Keratinocyte (primary cell): Measurements from ENCODE around the gene CCNJ. TPM values are rescaled to one million over a fixed set of nuclear protein-coding genes. Genes with fewer than 3 reads are reported as not detected.

ENCODE experiments used
- DNase-seq: peaks from one replicate; pipeline ENCODE4 v3.0.0-alpha.2; 2011; ENCODE audit warnings: low read depth, missing footprints, low spot score
- FAIRE-seq: peaks from 2 replicates; lab custom pipeline; 2011; peaks lifted over from hg19 to GRCh38; lab: Jason Lieb, UNC
- H2AFZ ChIP-seq: 2 replicates; pipeline ENCODE4 v1.6.0; 2012; ENCODE audit warnings: low read length, control low read depth, inconsistent platforms; ENCODE audit not compliant: control insufficient read depth
- H3K27ac ChIP-seq: 2 replicates; pipeline ENCODE4 v1.5.1; 2011; ENCODE audit warnings: low read length; ENCODE audit not compliant: control insufficient read depth, insufficient read depth
- H3K27me3 ChIP-seq: 3 replicates; pipeline ENCODE4 v1.6.0; 2011; ENCODE audit warnings: low read length; ENCODE audit not compliant: control insufficient read depth, insufficient read depth; ENCODE audit errors: extremely low read depth
- H3K36me3 ChIP-seq, 2 experiments: 2 replicates in 1 of 2; 3 replicates in 1 of 2; pipeline ENCODE4 v1.5.1; 2011; ENCODE audit warnings: low read length in 2 of 2, mild to moderate bottlenecking in 1 of 2; ENCODE audit not compliant: control insufficient read depth in 2 of 2, insufficient read depth in 2 of 2; ENCODE audit errors: extremely low read depth in 1 of 2
- H3K4me1 ChIP-seq: 3 replicates; pipeline ENCODE4 v1.5.1; 2011; ENCODE audit warnings: low read length; ENCODE audit not compliant: control insufficient read depth, insufficient read depth; ENCODE audit errors: extremely low read depth
- H3K4me2 ChIP-seq: 3 replicates; pipeline ENCODE4 v1.6.0; 2011; ENCODE audit warnings: low read depth, low read length; ENCODE audit not compliant: control insufficient read depth, insufficient read depth; ENCODE audit errors: extremely low read depth
- H3K4me3 ChIP-seq, 3 experiments: fragments of 200-600 bp in 1 of 3; sonication (generic) in 1 of 3; 2 replicates in 2 of 3; 3 replicates in 1 of 3; pipeline ENCODE4 v1.5.1; 2011 to 2016; ENCODE audit warnings: low read length in 3 of 3, mild to moderate bottlenecking in 3 of 3, control low read depth in 2 of 3, inconsistent platforms in 1 of 3, low read depth in 1 of 3, mixed read lengths in 1 of 3, mixed run types in 1 of 3, moderate library complexity in 1 of 3; ENCODE audit not compliant: control insufficient read depth in 2 of 3, insufficient read depth in 2 of 3; ENCODE audit errors: extremely low read depth in 1 of 3
- H3K79me2 ChIP-seq: 2 replicates; pipeline ENCODE4 v1.6.0; 2012; ENCODE audit warnings: low read length; ENCODE audit not compliant: control insufficient read depth, insufficient read depth
- H3K9ac ChIP-seq: 3 replicates; pipeline ENCODE4 v1.6.0; 2011; ENCODE audit warnings: low read length; ENCODE audit not compliant: control insufficient read depth, insufficient read depth; ENCODE audit errors: extremely low read depth
- H3K9me1 ChIP-seq: 3 replicates; pipeline ENCODE4 v1.6.0; 2011; ENCODE audit warnings: low read length; ENCODE audit not compliant: control insufficient read depth, insufficient read depth; ENCODE audit errors: extremely low read depth
- H3K9me3 ChIP-seq: 2 replicates; pipeline ENCODE4 v1.5.1; 2012; ENCODE audit warnings: low read depth, low read length; ENCODE audit not compliant: control insufficient read depth
- H4K20me1 ChIP-seq: 3 replicates; pipeline ENCODE4 v1.6.0; 2011; ENCODE audit warnings: low read length; ENCODE audit not compliant: control insufficient read depth, insufficient read depth; ENCODE audit errors: extremely low read depth
- CTCF ChIP-seq, 3 experiments: IDR thresholded peaks in 1 of 3; conservative IDR thresholded peaks in 1 of 3; optimal IDR thresholded peaks in 1 of 3; 2 replicates in 2 of 3; 3 replicates in 1 of 3; pipeline versions ENCODE3 to v1.5.1; 2011; ENCODE audit warnings: low read length in 3 of 3, mild to moderate bottlenecking in 3 of 3, moderate library complexity in 2 of 3, control low read depth in 1 of 3, inconsistent platforms in 1 of 3; ENCODE audit not compliant: insufficient read depth in 2 of 3; ENCODE audit errors: extremely low read depth in 1 of 3
- EZH2 ChIP-seq: IDR thresholded peaks from one replicate; pipeline ENCODE4 v1.6.1; 2012; ENCODE audit warnings: inconsistent platforms, mild to moderate bottlenecking, low read length, moderate library complexity
- dilution Hi-C: fragments of 300-500 bp; cut with MboI; formaldehyde crosslinking; loops from one replicate; pipeline ENCODE4 v1.7.0; 2020; ENCODE audit warnings: low sequenced_read_pairs; ENCODE audit not compliant: extremely low pct_ligation_motif_present
- polyA plus RNA-seq, 5 experiments: library from polyadenylated mRNA; depleted of rRNA in 3 of 5; stranded (reverse) in 3 of 5; stranded (forward) in 1 of 5; unstranded in 1 of 5; fragments of >200 nt; gene quantifications; 1 replicate in 1 of 5; 2 replicates in 3 of 5; 3 replicates in 1 of 5; pipeline versions ENCODE4 v1.2.1 to v1.2.3, GENCODE V29; 2011 to 2012; ENCODE audit warnings: missing spikeins in 2 of 5, low read depth in 1 of 5, low replicate concordance in 1 of 5

Gene CCNJ
- polyA plus RNA-seq, 1 donor (not counting 4 experiments of a cell fraction or from before 2014, with no cell fraction given): 7.8 TPM

- H3K9me3 ChIP-seq: no peaks in the 10 kb centered on the region
- no peak overlapping the region for H3K4me2 ChIP-seq
- H3K9me1 ChIP-seq: no peaks in the 10 kb centered on the region
- no peaks in the 10 kb centered on the region for H4K20me1 ChIP-seq
- H3K4me3 ChIP-seq: no peak overlapping the region
- H3K79me2 ChIP-seq: no peaks in the 10 kb centered on the region
- DNase-seq (no peak), FAIRE-seq (no peak)
- dilution Hi-C loops: no loop called here
- H3K36me3 ChIP-seq: no peaks in the 10 kb centered on the region
- TF ChIP-seq CTCF (optimal IDR thresholded peaks at IDR 0.05 in 1 of 3, IDR thresholded peaks at IDR 0.05 in 1 of 3, conservative IDR thresholded peaks at IDR 0.05 in 1 of 3; ENCODE audit: extremely low read depth in 1 of 3, insufficient read depth in 2 of 3, low read length in 3 of 3) (no peak), EZH2 (no peak)
- H2AFZ ChIP-seq: no peak overlapping the region
- no peak overlapping the region for H3K9ac ChIP-seq
- H3K27ac ChIP-seq: no peak overlapping the region
- no peaks in the 10 kb centered on the region for H3K4me1 ChIP-seq
- H3K27me3 ChIP-seq: no peaks in the 10 kb centered on the region
These were observed 45.1 kb upstream of the CCNJ start for GRCh38 chr10:95998255-95998784.

GRCh38 chr10:96013956-96014355 lies 29.4 kb upstream of the CCNJ start:
- H3K4me1 ChIP-seq: no peaks in the 10 kb centered on the region
- H4K20me1 ChIP-seq: no peaks in the 10 kb centered on the region
- FAIRE-seq (no peak), DNase-seq (no peak)
- no peak overlapping the region for H3K4me3 ChIP-seq
- dilution Hi-C loops: no loop called here
- H3K27ac ChIP-seq: no peak overlapping the region
- no peak overlapping the region for H3K4me2 ChIP-seq
- H3K9me1 ChIP-seq: no peaks in the 10 kb centered on the region
- no peak overlapping the region for H2AFZ ChIP-seq
- peaks cover 3% of the 10 kb centered on the region for H3K27me3 ChIP-seq
- H3K9ac ChIP-seq: no peak overlapping the region
- TF ChIP-seq CTCF (optimal IDR thresholded peaks at IDR 0.05 in 1 of 3, IDR thresholded peaks at IDR 0.05 in 1 of 3, conservative IDR thresholded peaks at IDR 0.05 in 1 of 3; ENCODE audit: extremely low read depth in 1 of 3, insufficient read depth in 2 of 3, low read length in 3 of 3) (no peak), EZH2 (no peak)
- H3K9me3 ChIP-seq: no peaks in the 10 kb centered on the region
- no peaks in the 10 kb centered on the region for H3K79me2 ChIP-seq
- no peaks in the 10 kb centered on the region for H3K36me3 ChIP-seq
